Neural progenitor cell (in vitro differentiated cells): ENCODE data around the gene CCNL1. TPM values are rescaled to one million over a fixed set of nuclear protein-coding genes. Genes with fewer than 3 reads are reported as not detected.
A peak's percentile ranks its signal among the peaks of the same experiment; 100 is the strongest.
"Not testable (repeated sequence)": the region's sequence is repeated elsewhere in the genome, so short reads cannot be mapped to it uniquely, and the experiment has no call there.

Experiments
- DNase-seq: peaks from one replicate; pipeline ENCODE4 v3.0.0-alpha.2; 2016; ENCODE audit warnings: low spot score
- H2AFZ ChIP-seq: fragments of 200-600 bp; sonication (generic); replicated peaks from 2 replicates; pipeline ENCODE4 v1.6.1; 2016; ENCODE audit warnings: antibody characterized with exemption
- H3F3A ChIP-seq: fragments of 200-600 bp; sonication (generic); 2 replicates; pipeline ENCODE4 v1.6.1; 2016; ENCODE audit warnings: antibody characterized with exemption, low read depth
- H3K27ac ChIP-seq: fragments of 200-600 bp; sonication (generic); 2 replicates; pipeline ENCODE4 v1.5.1; 2016; ENCODE audit warnings: mild to moderate bottlenecking
- H3K27me3 ChIP-seq: fragments of 200-600 bp; sonication (generic); 2 replicates; pipeline ENCODE4 v1.6.1; 2016; ENCODE audit warnings: mild to moderate bottlenecking, moderate library complexity
- H3K36me3 ChIP-seq: fragments of 200-600 bp; sonication (generic); 2 replicates; pipeline ENCODE4 v1.5.1; 2016
- H3K4me1 ChIP-seq: fragments of 200-600 bp; sonication (generic); 2 replicates; pipeline ENCODE4 v1.6.1; 2016; ENCODE audit warnings: mixed run types
- H3K4me2 ChIP-seq: fragments of 200-600 bp; sonication (generic); 2 replicates; pipeline ENCODE4 v1.6.1; 2016
- H3K4me3 ChIP-seq: fragments of 200-600 bp; sonication (generic); 2 replicates; pipeline ENCODE4 v1.5.1; 2016
- H3K79me2 ChIP-seq: fragments of 200-600 bp; sonication (generic); 2 replicates; pipeline ENCODE4 v1.6.1; 2016; ENCODE audit warnings: low read depth
- H3K9ac ChIP-seq: fragments of 200-600 bp; sonication (generic); 2 replicates; pipeline ENCODE4 v1.6.1; 2016
- H3K9me3 ChIP-seq: fragments of 200-600 bp; sonication (generic); 2 replicates; pipeline ENCODE4 v1.5.1; 2016; ENCODE audit warnings: low read depth
- H4K20me1 ChIP-seq: fragments of 200-600 bp; sonication (generic); 2 replicates; pipeline ENCODE4 v1.6.1; 2016; ENCODE audit warnings: low read depth
- H3K27ac Mint-ChIP-seq: 3 replicates; pipeline ENCODE4 v1.8.0; 2021; ENCODE audit warnings: mixed read lengths
- H3K27me3 Mint-ChIP-seq: 2 replicates; pipeline ENCODE4 v1.8.0; 2022; ENCODE audit warnings: low read depth, mild to moderate bottlenecking, inconsistent platforms, moderate library complexity, mixed read lengths; ENCODE audit not compliant: insufficient read depth
- H3K36me3 Mint-ChIP-seq: 3 replicates; pipeline ENCODE4 v1.8.0; 2021; ENCODE audit warnings: mixed read lengths
- H3K4me1 Mint-ChIP-seq: 3 replicates; pipeline ENCODE4 v1.8.0; 2021; ENCODE audit warnings: mixed read lengths
- H3K4me3 Mint-ChIP-seq: 3 replicates; pipeline ENCODE4 v1.8.0; 2021; ENCODE audit warnings: mild to moderate bottlenecking, moderate library complexity, mixed read lengths
- H3K9me3 Mint-ChIP-seq: 3 replicates; pipeline ENCODE4 v1.8.0; 2020; ENCODE audit warnings: mixed read lengths
- EZH2 ChIP-seq: fragments of 200-600 bp; sonication (generic); IDR thresholded peaks from 2 replicates; pipeline ENCODE4 v1.6.1; 2017; ENCODE audit warnings: antibody characterized with exemption, mild to moderate bottlenecking, moderate library complexity
- EZH2phosphoT487 ChIP-seq: fragments of 200-600 bp; sonication (generic); IDR thresholded peaks from 2 replicates; pipeline ENCODE4 v1.6.1; 2017; ENCODE audit warnings: antibody characterized with exemption
- total RNA-seq: library from RNA; depleted of rRNA; stranded (reverse); fragments of >200 nt; gene quantifications from 2 replicates; pipeline ENCODE4 v1.2.3, GENCODE V29; 2015; ENCODE audit warnings: low replicate concordance
- TF ChIP-seq, protein P1 (sequence below): fragments of 200-600 bp; sonication (generic); IDR thresholded peaks from 2 replicates; pipeline ENCODE4 v1.5.1; 2017; ENCODE audit warnings: antibody characterized with exemption, mild to moderate bottlenecking

CCNL1 gene
- total RNA-seq, 1 donor from 2014 or later, result 214 TPM

DNA sequence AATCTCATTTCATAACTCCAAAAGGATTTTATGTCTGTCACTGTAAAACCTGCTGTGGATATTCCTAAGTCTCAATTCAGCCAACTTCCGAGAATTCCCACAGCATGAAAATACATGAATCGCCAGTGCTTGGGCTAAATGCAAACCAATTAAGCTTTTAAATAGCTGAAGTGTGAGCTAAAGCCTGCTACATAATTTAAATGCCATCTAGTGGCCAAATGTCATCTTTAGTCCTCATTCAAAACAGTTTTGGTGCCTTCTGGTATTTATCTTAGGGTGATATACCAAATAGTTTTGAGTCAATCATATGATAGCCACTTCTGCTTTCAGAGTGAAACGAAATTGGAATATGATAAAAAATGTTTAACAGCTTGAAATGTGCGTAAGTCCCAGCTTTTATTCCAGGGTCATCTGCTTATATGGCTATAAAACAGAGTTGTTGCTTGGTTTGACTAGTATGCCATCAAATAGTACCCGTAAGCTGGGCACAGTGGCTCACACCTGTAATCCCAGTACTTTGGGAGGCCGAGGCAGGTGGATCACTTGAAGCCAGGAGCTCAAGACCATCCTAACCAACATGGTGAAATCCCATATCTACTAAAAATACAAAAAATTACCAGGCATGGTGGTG is 41.8 kb upstream of the CCNL1 start:
- Histone ChIP-seq H3K27ac (no peak overlapping the region), H4K20me1 (no peaks in the 10 kb centered on the region), H3K36me3 (no peaks in the 10 kb centered on the region), H3K4me1 (no peaks in the 10 kb centered on the region), H3K4me2 (no peak overlapping the region), H3K9ac (no peak overlapping the region), H3K27me3 (no peaks in the 10 kb centered on the region), H3F3A (peaks cover 4% of the 10 kb centered on the region), H3K4me3 (no peak overlapping the region), H3K79me2 (no peaks in the 10 kb centered on the region), H2AFZ (no peak overlapping the region), H3K9me3 (no peaks in the 10 kb centered on the region)
- DNase-seq, result peak; percentile 33
- Mint-ChIP-seq H3K27me3 (peaks cover 2% of the 10 kb centered on the region), H3K4me3 (no peak overlapping the region), H3K9me3 (peaks cover 15% of the 10 kb centered on the region), H3K36me3 (peaks cover 5% of the 10 kb centered on the region), H3K4me1 (peaks cover 3% of the 10 kb centered on the region), H3K27ac (no peak overlapping the region)
- TF ChIP-seq EZH2phosphoT487 (no peak), EZH2 (no peak)
- TF ChIP-seq, protein P1, sequence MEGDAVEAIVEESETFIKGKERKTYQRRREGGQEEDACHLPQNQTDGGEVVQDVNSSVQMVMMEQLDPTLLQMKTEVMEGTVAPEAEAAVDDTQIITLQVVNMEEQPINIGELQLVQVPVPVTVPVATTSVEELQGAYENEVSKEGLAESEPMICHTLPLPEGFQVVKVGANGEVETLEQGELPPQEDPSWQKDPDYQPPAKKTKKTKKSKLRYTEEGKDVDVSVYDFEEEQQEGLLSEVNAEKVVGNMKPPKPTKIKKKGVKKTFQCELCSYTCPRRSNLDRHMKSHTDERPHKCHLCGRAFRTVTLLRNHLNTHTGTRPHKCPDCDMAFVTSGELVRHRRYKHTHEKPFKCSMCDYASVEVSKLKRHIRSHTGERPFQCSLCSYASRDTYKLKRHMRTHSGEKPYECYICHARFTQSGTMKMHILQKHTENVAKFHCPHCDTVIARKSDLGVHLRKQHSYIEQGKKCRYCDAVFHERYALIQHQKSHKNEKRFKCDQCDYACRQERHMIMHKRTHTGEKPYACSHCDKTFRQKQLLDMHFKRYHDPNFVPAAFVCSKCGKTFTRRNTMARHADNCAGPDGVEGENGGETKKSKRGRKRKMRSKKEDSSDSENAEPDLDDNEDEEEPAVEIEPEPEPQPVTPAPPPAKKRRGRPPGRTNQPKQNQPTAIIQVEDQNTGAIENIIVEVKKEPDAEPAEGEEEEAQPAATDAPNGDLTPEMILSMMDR, result peak; percentile 55

DNA sequence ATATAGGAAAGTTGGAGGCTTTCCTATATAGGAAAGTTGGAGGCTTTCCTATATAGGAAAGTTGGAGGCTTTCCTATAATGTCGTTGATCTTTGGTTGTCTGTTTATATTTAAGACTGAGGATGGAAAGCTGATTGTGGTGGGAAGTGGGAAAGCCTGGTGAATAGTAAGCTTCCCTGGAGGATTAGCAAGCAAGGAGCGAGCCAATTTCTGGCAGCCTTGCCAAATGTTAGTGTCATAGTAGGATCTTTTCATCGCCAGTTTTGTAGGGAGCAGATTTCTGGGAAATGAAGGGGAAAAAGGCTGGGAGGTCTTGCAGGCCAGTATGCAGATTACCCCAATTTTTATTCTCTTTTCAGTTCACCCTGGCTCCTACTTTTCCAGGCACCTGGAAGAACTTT is 39.9 kb upstream of the CCNL1 start:
- Histone ChIP-seq H3K27me3 (no peaks in the 10 kb centered on the region), H2AFZ (no peak overlapping the region), H4K20me1 (no peaks in the 10 kb centered on the region), H3K4me2 (no peak overlapping the region), H3K79me2 (no peaks in the 10 kb centered on the region), H3K36me3 (no peaks in the 10 kb centered on the region), H3K9me3 (peaks cover 7% of the 10 kb centered on the region), H3F3A (peaks cover 4% of the 10 kb centered on the region), H3K27ac (no peak overlapping the region), H3K9ac (no peak overlapping the region), H3K4me1 (no peaks in the 10 kb centered on the region), H3K4me3 (no peak overlapping the region)
- H3K36me3 Mint-ChIP-seq, result peaks cover 12% of the 10 kb centered on the region
- no peak overlapping the region for H3K4me3 Mint-ChIP-seq
- H3K4me1 Mint-ChIP-seq, result peaks cover 3% of the 10 kb centered on the region
- TF ChIP-seq, protein P1, result no peak
- TF ChIP-seq EZH2phosphoT487 (no peak), EZH2 (no peak)
- H3K27me3 Mint-ChIP-seq, result no peaks in the 10 kb centered on the region
- DNase-seq, result no peak
- no peak overlapping the region for H3K27ac Mint-ChIP-seq
- H3K9me3 Mint-ChIP-seq, result peaks cover 32% of the 10 kb centered on the region

DNA sequence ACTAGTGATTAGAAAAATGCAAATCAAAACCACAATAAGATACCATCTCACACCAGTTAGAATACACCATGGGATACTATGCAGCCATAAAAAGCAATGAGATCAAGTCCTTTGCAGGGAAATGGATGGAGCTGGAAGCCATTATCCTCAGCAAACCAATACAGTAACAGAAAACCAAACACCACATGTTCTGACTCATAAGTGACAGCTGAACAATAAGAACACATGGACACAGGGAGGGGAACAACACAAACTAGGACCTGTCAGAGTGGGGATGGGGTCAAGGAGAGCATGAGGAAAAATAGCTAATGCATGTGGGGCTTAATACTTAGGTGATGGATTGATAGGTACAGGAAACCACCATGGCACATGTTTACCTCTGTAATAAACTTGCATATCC is 36.0 kb upstream of the CCNL1 start:
- no peak overlapping the region for H3K27ac ChIP-seq
- Mint-ChIP-seq H3K27me3 (peaks cover 3% of the 10 kb centered on the region), H3K9me3 (peaks cover 58% of the 10 kb centered on the region), H3K36me3 (peaks cover 23% of the 10 kb centered on the region), H3K27ac (no peak overlapping the region), H3K4me1 (no peaks in the 10 kb centered on the region), H3K4me3 (no peak overlapping the region)
- H3K79me2 ChIP-seq, result no peaks in the 10 kb centered on the region
- H3K36me3 ChIP-seq, result no peaks in the 10 kb centered on the region
- H3F3A ChIP-seq, result no peaks in the 10 kb centered on the region
- TF ChIP-seq EZH2phosphoT487 (no peak), EZH2 (no peak)
- TF ChIP-seq, protein P1, result no peak
- no peaks in the 10 kb centered on the region for H3K4me1 ChIP-seq
- no peak for DNase-seq
- H3K9ac ChIP-seq, result no peak overlapping the region
- no peak overlapping the region for H3K4me3 ChIP-seq
- H3K27me3 ChIP-seq, result no peaks in the 10 kb centered on the region
- peaks cover 7% of the 10 kb centered on the region for H3K9me3 ChIP-seq
- H2AFZ ChIP-seq, result no peak overlapping the region
- no peak overlapping the region for H3K4me2 ChIP-seq
- H4K20me1 ChIP-seq, result no peaks in the 10 kb centered on the region

DNA sequence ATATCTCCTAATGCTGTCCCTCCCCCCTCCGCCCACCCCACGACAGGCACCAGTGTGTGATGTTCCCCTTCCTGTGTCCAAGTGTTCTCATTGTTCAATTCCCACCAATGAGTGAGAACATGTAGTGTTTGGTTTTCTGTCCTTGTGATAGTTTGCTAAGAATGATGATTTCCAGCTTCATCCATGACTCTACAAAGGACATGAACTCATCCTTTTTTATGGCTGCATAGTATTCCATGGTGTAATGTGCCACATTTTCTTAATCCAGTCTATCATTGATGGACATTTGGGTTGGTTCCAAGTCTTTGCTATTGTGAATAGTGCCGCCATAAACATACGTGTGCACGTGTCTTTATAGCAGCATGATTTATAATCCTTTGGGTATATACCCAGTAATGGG is 31.2 kb upstream of the CCNL1 start:
- not testable (repeated sequence) for H3K4me2 ChIP-seq, H3K4me1 ChIP-seq, H3F3A ChIP-seq, H3K4me3 Mint-ChIP-seq, H2AFZ ChIP-seq, H3K79me2 ChIP-seq, H3K9ac ChIP-seq, H3K36me3 ChIP-seq, H3K4me3 ChIP-seq, H4K20me1 ChIP-seq, H3K27ac ChIP-seq, H3K27me3 Mint-ChIP-seq, H3K27me3 ChIP-seq, H3K27ac Mint-ChIP-seq, H3K4me1 Mint-ChIP-seq, DNase-seq
- peaks cover 89% of the 10 kb centered on the region for H3K9me3 Mint-ChIP-seq
- H3K9me3 ChIP-seq, result peaks cover 39% of the 10 kb centered on the region
- peaks cover 42% of the 10 kb centered on the region for H3K36me3 Mint-ChIP-seq
